Measurements from ENCODE around the gene HPN. TPM values are rescaled to one million over a fixed set of nuclear protein-coding genes. Genes with fewer than 3 reads are reported as not detected.

The HPN gene
- total and polyA plus RNA-seq, 2 experiments from 2014 or later = 14.0 to 17.4 TPM

DNA sequence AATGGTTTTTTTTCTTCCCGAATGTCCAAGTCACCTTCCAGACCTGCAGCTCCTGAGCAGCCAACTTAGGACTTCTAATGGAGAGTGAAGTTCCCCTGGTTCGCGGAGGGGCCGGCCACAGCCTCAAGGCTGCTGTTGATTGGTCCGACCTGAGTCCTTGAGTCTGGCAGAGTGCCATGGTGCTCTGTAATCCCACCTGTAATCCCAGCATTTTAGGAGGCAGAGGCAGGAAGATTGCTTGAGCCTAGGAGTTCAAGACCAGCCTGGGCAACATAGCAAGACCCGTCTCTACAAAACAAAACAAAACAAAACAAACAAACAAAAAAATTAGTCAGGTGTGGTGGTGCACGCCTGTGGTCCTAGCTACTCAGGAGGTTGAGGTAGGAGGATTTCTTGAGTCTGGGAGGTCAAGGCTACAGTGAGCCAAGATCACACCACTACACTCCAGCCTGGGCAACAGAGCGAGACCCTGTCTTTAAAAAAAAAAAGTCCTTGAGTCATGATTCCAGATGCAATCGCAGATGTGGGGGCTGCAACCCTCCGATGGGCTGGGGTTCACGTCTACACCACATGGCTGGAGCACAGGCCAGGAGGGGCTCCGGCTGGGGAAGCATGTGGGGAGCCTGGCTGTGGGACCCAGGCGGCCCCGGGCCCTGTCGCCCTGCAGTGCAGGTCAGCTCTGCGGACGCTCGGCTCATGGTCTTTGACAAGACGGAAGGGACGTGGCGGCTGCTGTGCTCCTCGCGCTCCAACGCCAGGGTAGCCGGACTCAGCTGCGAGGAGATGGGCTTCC lies 17.7 kb downstream of the HPN start (continued):
- TF ChIP-seq, protein P1, sequence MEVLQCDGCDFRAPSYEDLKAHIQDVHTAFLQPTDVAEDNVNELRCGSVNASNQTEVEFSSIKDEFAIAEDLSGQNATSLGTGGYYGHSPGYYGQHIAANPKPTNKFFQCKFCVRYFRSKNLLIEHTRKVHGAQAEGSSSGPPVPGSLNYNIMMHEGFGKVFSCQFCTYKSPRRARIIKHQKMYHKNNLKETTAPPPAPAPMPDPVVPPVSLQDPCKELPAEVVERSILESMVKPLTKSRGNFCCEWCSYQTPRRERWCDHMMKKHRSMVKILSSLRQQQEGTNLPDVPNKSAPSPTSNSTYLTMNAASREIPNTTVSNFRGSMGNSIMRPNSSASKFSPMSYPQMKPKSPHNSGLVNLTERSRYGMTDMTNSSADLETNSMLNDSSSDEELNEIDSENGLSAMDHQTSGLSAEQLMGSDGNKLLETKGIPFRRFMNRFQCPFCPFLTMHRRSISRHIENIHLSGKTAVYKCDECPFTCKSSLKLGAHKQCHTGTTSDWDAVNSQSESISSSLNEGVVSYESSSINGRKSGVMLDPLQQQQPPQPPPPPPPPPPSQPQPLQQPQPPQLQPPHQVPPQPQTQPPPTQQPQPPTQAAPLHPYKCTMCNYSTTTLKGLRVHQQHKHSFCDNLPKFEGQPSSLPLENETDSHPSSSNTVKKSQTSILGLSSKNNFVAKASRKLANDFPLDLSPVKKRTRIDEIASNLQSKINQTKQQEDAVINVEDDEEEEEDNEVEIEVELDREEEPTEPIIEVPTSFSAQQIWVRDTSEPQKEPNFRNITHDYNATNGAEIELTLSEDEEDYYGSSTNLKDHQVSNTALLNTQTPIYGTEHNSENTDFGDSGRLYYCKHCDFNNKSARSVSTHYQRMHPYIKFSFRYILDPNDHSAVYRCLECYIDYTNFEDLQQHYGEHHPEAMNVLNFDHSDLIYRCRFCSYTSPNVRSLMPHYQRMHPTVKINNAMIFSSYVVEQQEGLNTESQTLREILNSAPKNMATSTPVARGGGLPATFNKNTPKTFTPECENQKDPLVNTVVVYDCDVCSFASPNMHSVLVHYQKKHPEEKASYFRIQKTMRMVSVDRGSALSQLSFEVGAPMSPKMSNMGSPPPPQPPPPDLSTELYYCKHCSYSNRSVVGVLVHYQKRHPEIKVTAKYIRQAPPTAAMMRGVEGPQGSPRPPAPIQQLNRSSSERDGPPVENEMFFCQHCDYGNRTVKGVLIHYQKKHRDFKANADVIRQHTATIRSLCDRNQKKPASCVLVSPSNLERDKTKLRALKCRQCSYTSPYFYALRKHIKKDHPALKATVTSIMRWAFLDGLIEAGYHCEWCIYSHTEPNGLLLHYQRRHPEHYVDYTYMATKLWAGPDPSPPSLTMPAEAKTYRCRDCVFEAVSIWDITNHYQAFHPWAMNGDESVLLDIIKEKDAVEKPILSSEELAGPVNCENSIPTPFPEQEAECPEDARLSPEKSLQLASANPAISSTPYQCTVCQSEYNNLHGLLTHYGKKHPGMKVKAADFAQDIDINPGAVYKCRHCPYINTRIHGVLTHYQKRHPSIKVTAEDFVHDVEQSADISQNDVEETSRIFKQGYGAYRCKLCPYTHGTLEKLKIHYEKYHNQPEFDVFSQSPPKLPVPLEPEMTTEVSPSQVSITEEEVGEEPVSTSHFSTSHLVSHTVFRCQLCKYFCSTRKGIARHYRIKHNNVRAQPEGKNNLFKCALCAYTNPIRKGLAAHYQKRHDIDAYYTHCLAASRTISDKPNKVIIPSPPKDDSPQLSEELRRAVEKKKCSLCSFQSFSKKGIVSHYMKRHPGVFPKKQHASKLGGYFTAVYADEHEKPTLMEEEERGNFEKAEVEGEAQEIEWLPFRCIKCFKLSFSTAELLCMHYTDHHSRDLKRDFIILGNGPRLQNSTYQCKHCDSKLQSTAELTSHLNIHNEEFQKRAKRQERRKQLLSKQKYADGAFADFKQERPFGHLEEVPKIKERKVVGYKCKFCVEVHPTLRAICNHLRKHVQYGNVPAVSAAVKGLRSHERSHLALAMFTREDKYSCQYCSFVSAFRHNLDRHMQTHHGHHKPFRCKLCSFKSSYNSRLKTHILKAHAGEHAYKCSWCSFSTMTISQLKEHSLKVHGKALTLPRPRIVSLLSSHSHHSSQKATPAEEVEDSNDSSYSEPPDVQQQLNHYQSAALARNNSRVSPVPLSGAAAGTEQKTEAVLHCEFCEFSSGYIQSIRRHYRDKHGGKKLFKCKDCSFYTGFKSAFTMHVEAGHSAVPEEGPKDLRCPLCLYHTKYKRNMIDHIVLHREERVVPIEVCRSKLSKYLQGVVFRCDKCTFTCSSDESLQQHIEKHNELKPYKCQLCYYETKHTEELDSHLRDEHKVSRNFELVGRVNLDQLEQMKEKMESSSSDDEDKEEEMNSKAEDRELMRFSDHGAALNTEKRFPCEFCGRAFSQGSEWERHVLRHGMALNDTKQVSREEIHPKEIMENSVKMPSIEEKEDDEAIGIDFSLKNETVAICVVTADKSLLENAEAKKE (CRISPR knock-in tag; IDR thresholded peaks at IDR 0.05) = no peak
- TF ChIP-seq STAT1 (IDR thresholded peaks at IDR 0.05; ENCODE audit: unreplicated experiment) = no peak
- no peak for TF ChIP-seq ZNF331 (CRISPR knock-in tag; IDR thresholded peaks at IDR 0.05; ENCODE audit: low read depth)
- TF ChIP-seq ZNF114 (CRISPR knock-in tag; IDR thresholded peaks at IDR 0.05) = no peak
- TF ChIP-seq NANOG (IDR thresholded peaks at IDR 0.05; ENCODE audit: borderline replicate concordance) = no peak

DNA sequence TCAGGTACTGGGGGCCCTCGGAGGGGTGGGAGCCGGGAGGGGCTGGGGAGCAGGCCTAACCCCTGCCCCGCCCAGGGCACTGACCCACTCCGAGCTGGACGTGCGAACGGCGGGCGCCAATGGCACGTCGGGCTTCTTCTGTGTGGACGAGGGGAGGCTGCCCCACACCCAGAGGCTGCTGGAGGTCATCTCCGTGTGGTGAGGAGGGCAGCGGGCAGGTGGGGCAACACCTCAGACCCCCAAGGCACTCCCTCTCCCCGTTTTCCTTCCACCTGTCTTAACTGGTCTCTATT lies 18.2 kb downstream of the HPN start:
- no peak for DNase-seq (ENCODE audit: low spot score)
- Histone ChIP-seq H3K4me1 (ENCODE audit: insufficient read depth) (peaks cover 5% of the 10 kb centered on the region; the same call in 1 of the 2 replicates), H2AFZ (no peak overlapping the region), H3K79me2 (replicated peaks; ENCODE audit: insufficient read depth) (no peaks in the 10 kb centered on the region), H3K9me2 (ENCODE audit: insufficient read depth) (no peaks in the 10 kb centered on the region), H3K36me3 (ENCODE audit: insufficient read depth) (no peaks in the 10 kb centered on the region), H3K27ac (ENCODE audit: low read depth) (no peak overlapping the region), H3K4me3 (no peak overlapping the region), H3K27me3 (ENCODE audit: insufficient read depth) (peaks cover 6% of the 10 kb centered on the region; the same call in 1 of the 2 replicates), H4K20me1 (replicated peaks; ENCODE audit: insufficient read depth) (no peaks in the 10 kb centered on the region), H3K4me2 (no peak overlapping the region), H3F3A (replicated peaks; ENCODE audit: low read depth) (peaks cover 3% of the 10 kb centered on the region; the same call in 1 of the 2 replicates)
- H3K9me3 Mint-ChIP-seq = no peaks in the 10 kb centered on the region; the same call in 2 of the 3 replicates
- no peaks in the 10 kb centered on the region; the same call in 2 of the 3 replicates for H3K36me3 Mint-ChIP-seq (ENCODE audit: low read depth)
- no peak for ATAC-seq
- no peak overlapping the region for H3K4me3 Mint-ChIP-seq
- peaks cover 17% of the 10 kb centered on the region for H3K27me3 Mint-ChIP-seq (ENCODE audit: insufficient read depth, low read depth, poor library complexity)
- no peak overlapping the region for H3K27ac Mint-ChIP-seq
- H3K4me1 Mint-ChIP-seq = peaks cover 17% of the 10 kb centered on the region
- no peak for TF ChIP-seq POLR2AphosphoS5 (IDR thresholded peaks at IDR 0.05; ENCODE audit: low read depth)
- TF ChIP-seq ETS1 (IDR thresholded peaks at IDR 0.05) = no peak
- TF ChIP-seq STAT1 (IDR thresholded peaks at IDR 0.05; ENCODE audit: unreplicated experiment) = no peak
- no peak for TF ChIP-seq ZNF114 (CRISPR knock-in tag; IDR thresholded peaks at IDR 0.05)
- TF ChIP-seq, protein P1 (CRISPR knock-in tag; IDR thresholded peaks at IDR 0.05) = no peak

Data from GM23338 (cell line).